NOMO-1 treated with DMSO at 0.1 percent for 48 hours (cell line): ENCODE measurements around the gene AOPEP.
A peak's percentile ranks its signal among the peaks of the same experiment; 100 is the strongest.

Experiments
- DNase-seq: peaks from one replicate; lab custom pipeline; 2025; ENCODE audit not compliant: unreplicated experiment; lab: John Stamatoyannopoulos, UW

The AOPEP gene

GRCh38 chr9:94726495-94727191, at the start of gene AOPEP:
Gene AOPEP, plus strand, starts transcription at chr9:94726699. Its CDS starts 33,085 bp downstream, at chr9:94759784.
- DNase-seq, result peak; percentile 93

GRCh38 chr9:94677929-94678328, 48.6 kb upstream of the AOPEP start:
- no peak for DNase-seq

- no peak for DNase-seq
These were observed 46.9 kb upstream of the AOPEP start for GRCh38 chr9:94679587-94679986.

- DNase-seq, result no peak
These were observed 46.5 kb upstream of the AOPEP start for GRCh38 chr9:94680020-94680419.

GRCh38 chr9:94680621-94681020, 45.9 kb upstream of the AOPEP start:
- no peak for DNase-seq

GRCh38 chr9:94681508-94681907, 45.0 kb upstream of the AOPEP start:
- peak; percentile 44 for DNase-seq

GRCh38 chr9:94685359-94685758, 41.1 kb upstream of the AOPEP start:
- DNase-seq, result no peak

- no peak for DNase-seq
These were observed 39.0 kb upstream of the AOPEP start for GRCh38 chr9:94687451-94687850.

GRCh38 chr9:94690344-94690743, 36.2 kb upstream of the AOPEP start:
- no peak for DNase-seq

GRCh38 chr9:94692601-94693000, 33.9 kb upstream of the AOPEP start:
- no peak for DNase-seq

GRCh38 chr9:94693485-94694204, 32.9 kb upstream of the AOPEP start:
- no peak for DNase-seq

GRCh38 chr9:94696545-94696944, 30.0 kb upstream of the AOPEP start:
- no peak for DNase-seq

GRCh38 chr9:94697972-94698581, 28.4 kb upstream of the AOPEP start:
- no peak for DNase-seq

- DNase-seq, result no peak
These were observed 26.7 kb upstream of the AOPEP start for GRCh38 chr9:94699715-94700373.

GRCh38 chr9:94700445-94700844, 26.1 kb upstream of the AOPEP start:
- no peak for DNase-seq

GRCh38 chr9:94703488-94704140, 22.9 kb upstream of the AOPEP start:
- no peak for DNase-seq

- DNase-seq, result no peak
These were observed 21.3 kb upstream of the AOPEP start for GRCh38 chr9:94705162-94705702.

- no peak for DNase-seq
These were observed 19.6 kb upstream of the AOPEP start for GRCh38 chr9:94706922-94707321.

- no peak for DNase-seq
These were observed 12.9 kb upstream of the AOPEP start for GRCh38 chr9:94713436-94714215.

- DNase-seq, result no peak
These were observed 12.0 kb upstream of the AOPEP start for GRCh38 chr9:94714494-94714893.
